ENCODE data around the gene TDRD7.

GRCh38 chr9:97507428-97507984 lies 95.6 kb downstream of the TDRD7 start:
- TF ChIP-seq CTCF (IDR thresholded peaks at IDR 0.05) (no peak), ZFX (IDR thresholded peaks at IDR 0.05; ENCODE audit: borderline replicate concordance) (no peak)

Data from 22Rv1 (cell line).